Keratinocyte (primary cell): ENCODE data around the gene ZNF664. TPM values are rescaled to one million over a fixed set of nuclear protein-coding genes. Genes with fewer than 3 reads are reported as not detected.

Experiments
- DNase-seq: peaks from one replicate; pipeline ENCODE4 v3.0.0-alpha.2; 2011; ENCODE audit warnings: low read depth, missing footprints, low spot score
- FAIRE-seq: peaks from 2 replicates; lab custom pipeline; 2011; peaks lifted over from hg19 to GRCh38; lab: Jason Lieb, UNC
- H2AFZ ChIP-seq: 2 replicates; pipeline ENCODE4 v1.6.0; 2012; ENCODE audit warnings: low read length, control low read depth, inconsistent platforms; ENCODE audit not compliant: control insufficient read depth
- H3K27ac ChIP-seq: 2 replicates; pipeline ENCODE4 v1.5.1; 2011; ENCODE audit warnings: low read length; ENCODE audit not compliant: control insufficient read depth, insufficient read depth
- H3K27me3 ChIP-seq: 3 replicates; pipeline ENCODE4 v1.6.0; 2011; ENCODE audit warnings: low read length; ENCODE audit not compliant: control insufficient read depth, insufficient read depth; ENCODE audit errors: extremely low read depth
- H3K36me3 ChIP-seq, 2 experiments: 2 replicates in 1 of 2; 3 replicates in 1 of 2; pipeline ENCODE4 v1.5.1; 2011; ENCODE audit warnings: low read length in 2 of 2, mild to moderate bottlenecking in 1 of 2; ENCODE audit not compliant: control insufficient read depth in 2 of 2, insufficient read depth in 2 of 2; ENCODE audit errors: extremely low read depth in 1 of 2
- H3K4me1 ChIP-seq: 3 replicates; pipeline ENCODE4 v1.5.1; 2011; ENCODE audit warnings: low read length; ENCODE audit not compliant: control insufficient read depth, insufficient read depth; ENCODE audit errors: extremely low read depth
- H3K4me2 ChIP-seq: 3 replicates; pipeline ENCODE4 v1.6.0; 2011; ENCODE audit warnings: low read depth, low read length; ENCODE audit not compliant: control insufficient read depth, insufficient read depth; ENCODE audit errors: extremely low read depth
- H3K4me3 ChIP-seq, 3 experiments: fragments of 200-600 bp in 1 of 3; sonication (generic) in 1 of 3; 2 replicates in 2 of 3; 3 replicates in 1 of 3; pipeline ENCODE4 v1.5.1; 2011 to 2016; ENCODE audit warnings: low read length in 3 of 3, mild to moderate bottlenecking in 3 of 3, control low read depth in 2 of 3, inconsistent platforms in 1 of 3, low read depth in 1 of 3, mixed read lengths in 1 of 3, mixed run types in 1 of 3, moderate library complexity in 1 of 3; ENCODE audit not compliant: control insufficient read depth in 2 of 3, insufficient read depth in 2 of 3; ENCODE audit errors: extremely low read depth in 1 of 3
- H3K79me2 ChIP-seq: 2 replicates; pipeline ENCODE4 v1.6.0; 2012; ENCODE audit warnings: low read length; ENCODE audit not compliant: control insufficient read depth, insufficient read depth
- H3K9ac ChIP-seq: 3 replicates; pipeline ENCODE4 v1.6.0; 2011; ENCODE audit warnings: low read length; ENCODE audit not compliant: control insufficient read depth, insufficient read depth; ENCODE audit errors: extremely low read depth
- H3K9me1 ChIP-seq: 3 replicates; pipeline ENCODE4 v1.6.0; 2011; ENCODE audit warnings: low read length; ENCODE audit not compliant: control insufficient read depth, insufficient read depth; ENCODE audit errors: extremely low read depth
- H3K9me3 ChIP-seq: 2 replicates; pipeline ENCODE4 v1.5.1; 2012; ENCODE audit warnings: low read depth, low read length; ENCODE audit not compliant: control insufficient read depth
- H4K20me1 ChIP-seq: 3 replicates; pipeline ENCODE4 v1.6.0; 2011; ENCODE audit warnings: low read length; ENCODE audit not compliant: control insufficient read depth, insufficient read depth; ENCODE audit errors: extremely low read depth
- CTCF ChIP-seq, 3 experiments: IDR thresholded peaks in 1 of 3; conservative IDR thresholded peaks in 1 of 3; optimal IDR thresholded peaks in 1 of 3; 2 replicates in 2 of 3; 3 replicates in 1 of 3; pipeline versions ENCODE3 to v1.5.1; 2011; ENCODE audit warnings: low read length in 3 of 3, mild to moderate bottlenecking in 3 of 3, moderate library complexity in 2 of 3, control low read depth in 1 of 3, inconsistent platforms in 1 of 3; ENCODE audit not compliant: insufficient read depth in 2 of 3; ENCODE audit errors: extremely low read depth in 1 of 3
- EZH2 ChIP-seq: IDR thresholded peaks from one replicate; pipeline ENCODE4 v1.6.1; 2012; ENCODE audit warnings: inconsistent platforms, mild to moderate bottlenecking, low read length, moderate library complexity
- dilution Hi-C: fragments of 300-500 bp; cut with MboI; formaldehyde crosslinking; loops from one replicate; pipeline ENCODE4 v1.7.0; 2020; ENCODE audit warnings: low sequenced_read_pairs; ENCODE audit not compliant: extremely low pct_ligation_motif_present
- polyA plus RNA-seq, 5 experiments: library from polyadenylated mRNA; depleted of rRNA in 3 of 5; stranded (reverse) in 3 of 5; stranded (forward) in 1 of 5; unstranded in 1 of 5; fragments of >200 nt; gene quantifications; 1 replicate in 1 of 5; 2 replicates in 3 of 5; 3 replicates in 1 of 5; pipeline versions ENCODE4 v1.2.1 to v1.2.3, GENCODE V29; 2011 to 2012; ENCODE audit warnings: missing spikeins in 2 of 5, low read depth in 1 of 5, low replicate concordance in 1 of 5

ZNF664 gene
- polyA plus RNA-seq, 1 donor (not counting 4 experiments of a cell fraction or from before 2014, with no cell fraction given), result 48.7 TPM

GRCh38 chr12:123971770-123972456 lies 1.1 kb upstream of the ZNF664 start:
- H4K20me1 ChIP-seq, result no peaks in the 10 kb centered on the region
- peak overlapping the region; percentile 73 for H3K9ac ChIP-seq
- H3K4me2 ChIP-seq, result peak overlapping the region; percentile 96
- peak overlapping the region; percentile 77 for H2AFZ ChIP-seq
- H3K36me3 ChIP-seq, result peaks cover 0 to 10% of the 10 kb centered on the region in 2 experiments
- H3K9me1 ChIP-seq, result no peaks in the 10 kb centered on the region
- peak overlapping the region; percentile 58 for H3K27ac ChIP-seq
- H3K4me1 ChIP-seq, result peaks cover 20% of the 10 kb centered on the region
- peaks cover 18% of the 10 kb centered on the region for H3K79me2 ChIP-seq
- H3K27me3 ChIP-seq, result no peaks in the 10 kb centered on the region
- dilution Hi-C loops, result no loop called here
- FAIRE-seq, result peak; percentile 53
- peak overlapping the region; percentile 79 to 88 (median 87) for H3K4me3 ChIP-seq
- no peak for DNase-seq
- no peaks in the 10 kb centered on the region for H3K9me3 ChIP-seq
- TF ChIP-seq EZH2 (no peak), CTCF (optimal IDR thresholded peaks at IDR 0.05 in 1 of 3, IDR thresholded peaks at IDR 0.05 in 1 of 3, conservative IDR thresholded peaks at IDR 0.05 in 1 of 3; ENCODE audit: extremely low read depth in 1 of 3, insufficient read depth in 2 of 3, low read length in 3 of 3) (no peak)

GRCh38 chr12:123973552-123974341 lies 732 bp downstream of the ZNF664 start:
- H3K79me2 ChIP-seq, result peaks cover 18% of the 10 kb centered on the region
- H3K36me3 ChIP-seq, result peaks cover 0 to 10% of the 10 kb centered on the region in 2 experiments
- no peak for DNase-seq
- H3K27ac ChIP-seq, result peak overlapping the region; percentile 13
- H3K4me1 ChIP-seq, result peaks cover 19% of the 10 kb centered on the region
- H3K4me3 ChIP-seq, result peak overlapping the region; percentile 76 to 86 (median 79)
- TF ChIP-seq CTCF (optimal IDR thresholded peaks at IDR 0.05 in 1 of 3, IDR thresholded peaks at IDR 0.05 in 1 of 3, conservative IDR thresholded peaks at IDR 0.05 in 1 of 3; ENCODE audit: extremely low read depth in 1 of 3, insufficient read depth in 2 of 3, low read length in 3 of 3), result no peak
- TF ChIP-seq EZH2, result no peak
- no peaks in the 10 kb centered on the region for H3K9me1 ChIP-seq
- no peak for FAIRE-seq
- dilution Hi-C loops, result no loop called here
- peak overlapping the region; percentile 90 for H3K4me2 ChIP-seq
- H2AFZ ChIP-seq, result peak overlapping the region; percentile 79
- no peaks in the 10 kb centered on the region for H3K9me3 ChIP-seq
- peak overlapping the region; percentile 76 for H3K9ac ChIP-seq
- no peaks in the 10 kb centered on the region for H3K27me3 ChIP-seq
- H4K20me1 ChIP-seq, result no peaks in the 10 kb centered on the region
